HG03575 (cell line): ENCODE results near the gene SH2D6.
"Not testable (repeated sequence)": the region's sequence is repeated elsewhere in the genome, so short reads cannot be mapped to it uniquely, and the experiment has no call there.

ENCODE experiments used
- ATAC-seq: cut with Tn5 transposase; IDR thresholded peaks from one replicate; pipeline ENCODE4 v1.9.1; 2021; ENCODE audit not compliant: unreplicated experiment, insufficient number of reproducible peaks, low FRiP score; ENCODE audit errors: extremely low read depth

SH2D6 gene

DNA sequence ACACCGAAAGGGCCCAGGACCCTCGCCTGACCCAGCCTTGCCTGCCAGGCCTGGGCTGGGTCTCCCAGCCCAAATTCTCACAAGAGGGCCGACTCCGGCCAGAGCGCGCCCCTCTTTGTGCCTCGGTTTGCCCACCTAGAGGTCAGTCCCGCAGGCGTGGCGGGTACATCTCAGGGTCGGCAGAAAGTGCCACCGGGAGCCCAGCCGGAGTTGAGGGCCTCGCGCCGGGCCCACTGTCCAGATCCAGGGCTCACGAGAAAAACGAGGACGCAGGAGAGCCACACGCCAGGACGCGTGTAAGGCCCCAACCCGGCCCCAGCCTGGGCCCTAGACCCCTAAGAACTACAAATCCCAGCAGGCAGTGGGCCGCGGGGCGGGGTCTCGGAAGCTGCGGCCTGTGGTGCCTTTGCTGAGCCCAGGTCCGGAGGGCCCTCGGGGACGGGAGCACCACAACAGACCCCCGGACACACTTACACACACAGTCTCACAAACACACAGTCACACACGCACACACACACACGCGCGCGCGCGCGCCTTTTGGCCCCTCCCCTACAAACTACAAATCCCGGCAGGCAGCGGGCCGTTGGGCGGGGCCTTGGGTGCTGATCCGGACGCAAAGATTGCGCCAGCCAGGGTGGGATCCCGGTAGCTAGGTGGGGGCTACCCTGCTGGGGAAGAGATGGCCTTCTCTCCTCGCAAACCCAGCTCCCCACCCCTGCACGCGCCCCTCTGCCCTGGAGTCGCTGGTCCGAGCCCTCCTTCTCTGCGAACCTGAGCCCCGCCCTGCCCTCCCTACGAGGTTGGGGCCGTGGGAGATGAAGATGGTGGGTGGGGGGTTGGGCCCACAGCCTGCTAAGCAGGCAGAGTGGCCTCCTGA lies at the start of gene SH2D6:
TSS of gene SH2D6 (plus strand) at position 583 of the 877 bp plus-strand sequence. CDS start 10,752 bp downstream, outside the sequence.
- no peak for ATAC-seq

DNA sequence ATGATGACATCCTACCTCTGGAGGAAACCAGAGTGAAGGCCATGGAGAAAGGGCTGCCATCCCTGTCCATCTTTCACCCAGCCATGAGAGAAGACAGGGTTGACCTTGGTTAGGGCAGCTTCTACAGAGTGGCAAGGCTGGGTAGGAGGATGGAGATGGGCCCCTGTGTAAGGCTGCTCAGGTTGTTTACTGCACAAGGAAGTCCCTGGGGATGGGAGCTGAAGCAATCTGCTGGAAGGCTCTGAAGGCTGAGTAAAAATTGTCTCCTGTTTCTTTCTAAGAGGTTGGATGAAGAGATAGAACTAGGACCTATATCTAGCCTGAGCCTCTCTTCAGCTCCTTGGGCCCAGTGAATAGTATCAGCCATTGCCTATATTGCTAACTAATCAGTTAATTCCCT lies 49.6 kb upstream of the SH2D6 start:
- no peak for ATAC-seq

- ATAC-seq, result no peak
Measured at GRCh38 chr2:85369500-85369899, 49.0 kb upstream of the SH2D6 start.

GRCh38 chr2:85371045-85371444 lies 47.5 kb upstream of the SH2D6 start:
- ATAC-seq, result no peak

- ATAC-seq, result no peak
Measured at GRCh38 chr2:85376291-85377065, 42.0 kb upstream of the SH2D6 start.

GRCh38 chr2:85377083-85377482 lies 41.4 kb upstream of the SH2D6 start:
- no peak for ATAC-seq

DNA sequence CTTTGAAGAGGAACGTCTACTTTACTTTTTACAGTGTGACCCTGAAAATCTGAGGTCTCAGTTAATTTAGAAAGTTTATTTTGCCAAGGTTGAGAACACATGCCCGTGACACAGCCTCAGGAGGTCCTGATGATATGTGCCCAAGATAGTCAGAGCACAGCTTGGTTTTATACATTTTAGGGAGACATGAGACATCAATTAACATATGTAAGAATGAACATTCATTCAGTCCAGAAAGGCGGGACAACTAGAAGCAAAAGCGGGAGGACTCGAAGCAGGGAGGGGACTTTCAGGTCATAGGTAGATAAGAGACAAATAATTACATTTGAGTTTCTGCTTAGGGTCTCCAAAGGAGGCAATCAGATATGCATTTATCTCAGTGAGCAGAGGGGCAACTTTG lies 40.3 kb upstream of the SH2D6 start:
- no peak for ATAC-seq

DNA sequence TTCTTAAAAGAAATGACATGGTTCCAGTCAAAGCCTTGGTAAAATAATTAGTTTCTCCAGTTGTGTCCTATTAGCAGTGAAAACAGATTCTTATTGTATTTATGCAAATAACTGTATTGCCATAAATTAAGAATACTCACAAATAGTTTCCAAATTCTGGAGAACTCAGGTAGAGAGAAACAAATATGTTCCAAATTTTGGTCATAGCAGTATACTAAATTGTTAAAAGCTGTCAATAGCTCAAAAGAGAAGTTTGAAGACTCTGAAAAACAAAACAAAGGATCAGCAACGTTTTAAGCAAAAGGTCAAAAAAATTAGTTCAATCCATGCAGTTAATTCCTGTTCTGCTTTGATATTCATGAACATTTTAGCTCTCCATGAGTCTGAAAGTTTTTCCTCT lies 38.5 kb upstream of the SH2D6 start:
- no peak for ATAC-seq

- not testable (repeated sequence) for ATAC-seq
Measured at GRCh38 chr2:85383151-85383550, 35.4 kb upstream of the SH2D6 start.

DNA sequence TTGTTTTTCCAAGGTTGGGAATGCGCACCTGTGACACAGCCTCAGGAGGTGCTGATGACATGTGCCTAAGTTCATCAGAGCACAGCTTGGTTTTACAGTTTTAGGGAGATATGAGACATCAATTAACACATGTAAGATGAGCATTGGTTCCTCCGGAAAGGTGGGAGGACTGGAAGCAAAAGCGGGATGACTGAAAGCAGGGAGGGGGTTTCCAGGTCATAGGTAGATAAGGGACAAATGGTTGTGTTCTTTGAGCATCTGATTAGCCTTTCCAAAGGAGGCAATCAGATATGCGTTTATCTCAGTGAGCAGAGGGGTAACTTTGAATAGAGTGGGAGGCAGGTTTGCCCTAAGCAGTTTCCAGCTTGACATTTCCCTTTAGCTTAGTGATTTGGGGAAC lies 34.7 kb upstream of the SH2D6 start:
- ATAC-seq, result no peak

DNA sequence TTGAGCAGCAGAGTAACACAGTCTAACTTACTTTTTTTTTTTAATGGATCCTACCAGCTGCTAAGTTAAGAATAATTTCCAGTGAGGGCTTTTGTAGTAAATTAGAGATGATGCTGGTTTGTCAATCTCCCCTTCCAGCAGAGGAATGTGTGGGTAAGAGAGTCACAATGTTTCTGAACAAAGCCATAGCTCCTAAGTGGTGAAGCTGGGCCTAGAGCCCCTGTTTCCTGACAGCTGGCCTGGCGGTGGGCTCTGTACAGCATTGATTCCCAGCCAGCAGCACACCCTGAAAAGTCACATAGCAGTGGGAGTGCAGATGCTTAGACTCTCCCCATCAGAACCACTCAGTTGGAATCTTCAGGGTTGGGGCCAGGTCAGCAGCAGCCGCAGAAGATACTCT lies 32.8 kb upstream of the SH2D6 start:
- ATAC-seq, result no peak

GRCh38 chr2:85387754-85388153 lies 30.8 kb upstream of the SH2D6 start:
- no peak for ATAC-seq

DNA sequence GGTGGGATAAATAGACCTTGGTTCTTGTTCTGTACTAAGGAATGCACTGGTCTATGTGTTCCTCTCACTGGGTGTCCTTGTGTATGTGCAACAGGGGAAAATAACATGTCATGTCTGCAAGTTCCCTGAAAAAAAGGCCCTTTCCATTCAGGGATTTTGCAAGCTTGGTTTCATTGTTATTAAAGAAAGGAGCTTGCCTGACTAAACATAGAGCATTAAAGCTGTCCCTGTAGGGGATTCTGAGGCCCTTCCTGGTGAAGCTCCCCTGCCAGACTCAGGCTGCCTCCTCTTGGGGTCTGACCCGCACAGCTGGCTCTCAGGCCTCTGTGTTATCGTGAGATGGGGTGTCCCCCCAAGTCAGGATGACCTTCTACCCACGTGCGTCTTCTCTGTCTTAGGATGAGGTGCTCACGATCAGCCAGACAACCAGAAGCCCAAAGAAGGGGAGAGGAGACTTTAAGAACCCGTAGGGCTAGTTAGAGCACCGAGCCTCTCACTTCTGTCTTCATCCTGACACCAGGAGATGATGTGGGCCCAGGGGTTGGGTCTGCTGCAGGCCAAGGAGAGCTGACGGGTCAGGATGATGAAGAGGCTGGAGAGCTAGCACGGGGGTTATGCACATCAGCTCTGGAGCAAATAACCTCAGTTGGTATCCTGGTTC lies 29.5 kb upstream of the SH2D6 start:
- ATAC-seq, result no peak

DNA sequence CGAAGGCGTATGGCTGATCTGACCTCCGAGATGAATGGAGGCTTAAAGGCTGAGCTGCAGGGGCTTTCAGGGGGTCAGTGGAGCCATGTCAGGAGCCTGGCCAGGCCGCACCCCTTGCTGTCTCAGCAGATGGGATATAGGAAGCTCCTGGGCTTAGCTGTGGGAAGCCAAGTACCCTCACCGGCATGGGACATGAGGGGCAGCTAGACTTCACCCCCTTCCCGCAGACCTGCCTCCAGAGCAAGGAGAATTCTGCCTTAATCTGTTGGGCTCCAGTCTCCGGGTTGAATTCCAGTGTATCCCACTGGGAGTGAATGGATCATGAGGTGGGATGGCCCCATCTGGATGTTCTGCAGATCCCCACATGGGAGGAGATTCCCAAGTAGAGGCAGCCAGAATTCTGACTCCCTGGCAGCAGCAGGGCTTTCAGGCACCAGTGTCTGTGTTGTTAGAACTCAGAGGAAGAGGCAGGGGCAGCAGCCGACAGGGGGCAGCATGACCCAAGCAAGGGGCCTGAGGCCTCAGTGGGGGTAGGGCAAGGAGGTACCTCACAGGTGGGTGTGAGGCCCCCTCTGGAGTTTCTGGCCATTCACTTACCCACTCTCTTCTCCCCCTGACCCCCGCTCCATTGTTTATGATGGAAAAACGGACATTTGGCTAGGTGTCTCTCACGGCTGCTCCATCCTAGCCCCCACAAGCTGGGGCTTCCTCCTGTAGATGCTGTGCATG lies 27.4 kb upstream of the SH2D6 start:
- no peak for ATAC-seq

DNA sequence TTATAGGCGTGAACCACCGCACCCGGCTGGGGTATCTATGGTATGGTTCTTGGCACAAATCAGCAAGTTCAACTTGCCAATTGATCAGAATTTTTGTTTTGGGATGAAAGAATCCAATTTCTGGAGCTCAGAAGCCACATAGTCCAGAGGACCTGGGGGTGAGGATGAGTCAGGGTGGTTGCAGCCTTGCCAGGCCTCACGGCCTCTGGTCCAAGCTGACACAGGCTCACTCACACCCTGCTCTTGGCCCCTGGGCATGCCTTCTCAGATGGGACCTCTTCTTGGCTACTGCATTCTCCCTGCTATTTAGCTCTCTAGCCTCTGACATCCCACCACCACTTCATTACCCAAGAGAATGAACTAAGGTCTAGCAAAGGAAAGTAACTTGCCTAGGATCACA lies 24.7 kb upstream of the SH2D6 start:
- ATAC-seq, result no peak

DNA sequence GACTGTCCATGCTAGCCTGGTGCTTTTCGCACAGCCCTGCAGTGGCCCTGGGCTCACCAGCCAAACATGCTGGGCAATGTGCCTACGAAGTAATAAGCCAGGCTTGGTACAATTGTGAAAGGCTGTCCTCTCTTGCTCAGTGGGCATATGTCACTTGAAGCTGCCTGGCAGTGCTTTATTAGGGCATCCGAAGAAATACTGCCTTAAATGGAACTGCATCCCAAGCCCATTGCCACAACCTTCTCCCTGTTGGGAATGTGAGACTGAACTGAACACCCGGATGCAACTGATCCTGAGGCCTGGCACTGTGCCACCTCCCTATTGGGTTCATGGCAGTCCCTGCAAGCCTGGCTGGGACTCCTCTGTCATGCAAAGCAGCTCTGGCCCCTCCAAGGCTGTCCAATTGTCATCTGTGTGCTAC lies 24.2 kb upstream of the SH2D6 start:
- ATAC-seq, result no peak

- no peak for ATAC-seq
Measured at GRCh38 chr2:85394976-85395375, 23.5 kb upstream of the SH2D6 start.

DNA sequence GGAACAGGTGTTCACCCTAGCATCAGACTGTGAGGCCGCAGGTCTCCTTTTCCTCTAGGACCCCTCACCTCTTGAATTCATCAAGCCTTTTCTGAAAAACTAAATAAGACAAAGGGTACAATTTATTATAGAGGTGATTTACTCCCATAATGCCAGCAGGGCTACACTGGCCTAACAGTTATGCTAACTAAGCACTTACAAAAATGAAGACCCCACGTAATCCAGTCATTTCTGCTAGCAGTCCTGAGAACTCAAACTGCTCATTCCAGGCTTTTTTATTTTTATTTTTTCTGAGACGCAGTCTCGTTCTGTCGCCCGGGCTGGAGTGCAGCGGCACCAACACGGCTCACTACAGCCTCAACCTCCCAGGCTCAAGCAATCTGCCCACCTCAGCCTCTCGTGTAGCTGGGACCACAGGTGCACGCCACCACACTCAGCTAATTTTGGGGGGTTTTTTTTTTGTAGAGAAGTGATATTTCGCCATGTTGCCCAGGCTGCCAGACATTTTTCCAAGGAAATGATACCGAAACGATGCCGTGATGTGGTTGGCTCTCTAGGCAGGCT lies 22.5 kb upstream of the SH2D6 start:
- no peak for ATAC-seq
